Measurements from ENCODE around the gene HMCN1. TPM values are rescaled to one million over a fixed set of nuclear protein-coding genes. Genes with fewer than 3 reads are reported as not detected.

The HMCN1 gene
- total RNA-seq, 1 donor from 2014 or later = 28.0 TPM

- Histone ChIP-seq H3K36me3 (peaks cover 5% of the 10 kb centered on the region), H3K4me3 (no peak overlapping the region), H3K27ac (no peak overlapping the region), H3K9me3 (no peaks in the 10 kb centered on the region), H3K27me3 (ENCODE audit: low read depth) (no peaks in the 10 kb centered on the region), H3K4me1 (no peaks in the 10 kb centered on the region)
- no peak for TF ChIP-seq CTCF (IDR thresholded peaks at IDR 0.05)
- no peak for ATAC-seq
- DNase-seq = no peak
- intact Hi-C loops (cut with DNase I) = no loop called here
Measured at GRCh38 chr1:186165303-186165702, 431.1 kb downstream of the HMCN1 start.

GRCh38 chr1:186167096-186167668, 433.0 kb downstream of the HMCN1 start:
- H3K27ac ChIP-seq = no peak overlapping the region
- H3K9me3 ChIP-seq = no peaks in the 10 kb centered on the region
- no peaks in the 10 kb centered on the region for H3K4me1 ChIP-seq
- H3K27me3 ChIP-seq (ENCODE audit: low read depth) = no peaks in the 10 kb centered on the region
- DNase-seq (no peak), ATAC-seq (no peak)
- H3K4me3 ChIP-seq = no peak overlapping the region
- peaks cover 5% of the 10 kb centered on the region for H3K36me3 ChIP-seq
- TF ChIP-seq CTCF (IDR thresholded peaks at IDR 0.05) = no peak
- intact Hi-C loops (cut with DNase I) = no loop called here

GRCh38 chr1:186175588-186175987, 441.4 kb downstream of the HMCN1 start:
- Histone ChIP-seq H3K27ac (no peak overlapping the region), H3K4me3 (no peak overlapping the region)
- intact Hi-C loops (cut with DNase I) = no loop called here

GRCh38 chr1:186178426-186179043, 444.3 kb downstream of the HMCN1 start:
- peaks cover 2% of the 10 kb centered on the region for H3K4me1 ChIP-seq
- ATAC-seq = no peak
- no peak overlapping the region for H3K27ac ChIP-seq
- H3K4me3 ChIP-seq = no peak overlapping the region
- no peak for DNase-seq
- no peaks in the 10 kb centered on the region for H3K27me3 ChIP-seq (ENCODE audit: low read depth)
- H3K36me3 ChIP-seq = no peaks in the 10 kb centered on the region
- intact Hi-C loops (cut with DNase I) = no loop called here
- no peaks in the 10 kb centered on the region for H3K9me3 ChIP-seq
- TF ChIP-seq CTCF (IDR thresholded peaks at IDR 0.05) = no peak

More at GRCh38 chr1:186175588-186175987, 441.4 kb downstream of the HMCN1 start:
- DNase-seq (no peak), ATAC-seq (no peak)
- no peaks in the 10 kb centered on the region for H3K36me3 ChIP-seq
- H3K4me1 ChIP-seq = no peaks in the 10 kb centered on the region
- TF ChIP-seq CTCF (IDR thresholded peaks at IDR 0.05) = no peak
- H3K9me3 ChIP-seq = no peaks in the 10 kb centered on the region
- H3K27me3 ChIP-seq (ENCODE audit: low read depth) = no peaks in the 10 kb centered on the region

GRCh38 chr1:186179231-186179630, 445.0 kb downstream of the HMCN1 start:
- H3K27ac ChIP-seq = no peak overlapping the region
- TF ChIP-seq CTCF (IDR thresholded peaks at IDR 0.05) = no peak
- H3K4me1 ChIP-seq = peaks cover 8% of the 10 kb centered on the region
- no peak overlapping the region for H3K4me3 ChIP-seq
- DNase-seq (no peak), ATAC-seq (no peak)
- no peaks in the 10 kb centered on the region for H3K36me3 ChIP-seq
- H3K27me3 ChIP-seq (ENCODE audit: low read depth) = no peaks in the 10 kb centered on the region
- H3K9me3 ChIP-seq = no peaks in the 10 kb centered on the region
- intact Hi-C loops (cut with DNase I) = no loop called here
